Fibroblast of lung (primary cell): ENCODE results near the gene LRRC55. TPM values are rescaled to one million over a fixed set of nuclear protein-coding genes. Genes with fewer than 3 reads are reported as not detected.
"Not testable (repeated sequence)": the region's sequence is repeated elsewhere in the genome, so short reads cannot be mapped to it uniquely, and the experiment has no call there.

Experiments used
- DNase-seq, 2 donors: peaks; one replicate each; pipeline versions ENCODE4 v3.0.0 to v3.0.0-alpha.2; 2010; ENCODE audit warnings: low read depth in 2 of 2
- H2AFZ ChIP-seq: 2 replicates; pipeline ENCODE4 v1.5.1; 2012; ENCODE audit warnings: low read length, control low read depth, inconsistent platforms
- H3K27ac ChIP-seq: 2 replicates; pipeline ENCODE4 v1.5.1; 2011; ENCODE audit warnings: low read length, control low read depth; ENCODE audit not compliant: insufficient read depth
- H3K27me3 ChIP-seq: 2 replicates; pipeline ENCODE4 v1.5.1; 2011; ENCODE audit warnings: mild to moderate bottlenecking, low read length; ENCODE audit not compliant: control insufficient read depth, insufficient read depth
- H3K36me3 ChIP-seq: 2 replicates; pipeline ENCODE4 v1.5.1; 2011; ENCODE audit warnings: low read length; ENCODE audit not compliant: control insufficient read depth, insufficient read depth
- H3K4me1 ChIP-seq: 2 replicates; pipeline ENCODE4 v1.5.1; 2011; ENCODE audit warnings: low read length; ENCODE audit not compliant: control insufficient read depth, insufficient read depth; ENCODE audit errors: extremely low read depth
- H3K4me2 ChIP-seq: 2 replicates; pipeline ENCODE4 v1.5.1; 2011; ENCODE audit warnings: low read length, control low read depth; ENCODE audit not compliant: insufficient read depth; ENCODE audit errors: extremely low read depth
- H3K4me3 ChIP-seq, 4 experiments: fragments of 200-600 bp in 1 of 4; sonication (generic) in 1 of 4; replicated peaks in 1 of 4; 2 replicates each; pipeline ENCODE4 v1.5.1; 2011 to 2016; ENCODE audit warnings: low read length in 4 of 4, low read depth in 3 of 4, mild to moderate bottlenecking in 3 of 4, control low read depth in 2 of 4, inconsistent platforms in 1 of 4, mixed read lengths in 1 of 4; ENCODE audit not compliant: insufficient read depth in 1 of 4; ENCODE audit errors: control extremely low read depth in 1 of 4
- H3K79me2 ChIP-seq: 2 replicates; pipeline ENCODE4 v1.5.1; 2012; ENCODE audit warnings: mild to moderate bottlenecking, low read length, inconsistent platforms; ENCODE audit not compliant: control insufficient read depth, insufficient read depth
- H3K9ac ChIP-seq: 2 replicates; pipeline ENCODE4 v1.5.1; 2011; ENCODE audit warnings: mild to moderate bottlenecking, low read length, control low read depth; ENCODE audit not compliant: insufficient read depth
- H3K9me3 ChIP-seq: 2 replicates; pipeline ENCODE4 v1.5.1; 2012; ENCODE audit warnings: low read depth, low read length; ENCODE audit not compliant: control insufficient read depth, insufficient read depth
- H4K20me1 ChIP-seq: 2 replicates; pipeline ENCODE4 v1.5.1; 2011; ENCODE audit warnings: low read length; ENCODE audit not compliant: control insufficient read depth, insufficient read depth; ENCODE audit errors: extremely low read depth
- EZH2 ChIP-seq: IDR thresholded peaks from 2 replicates; pipeline ENCODE4 v1.5.1; 2012; ENCODE audit warnings: low read length, control low read depth, mild to moderate bottlenecking; ENCODE audit errors: missing control alignments
- polyA plus RNA-seq, 2 donors: library from polyadenylated mRNA; depleted of rRNA in 1 of 2; stranded (reverse) in 1 of 2; unstranded in 1 of 2; fragments of >200 nt; gene quantifications; 2 replicates each; pipeline ENCODE4 v1.2.1, GENCODE V29; 2011 to 2012; ENCODE audit warnings: missing spikeins in 1 of 2
- total RNA-seq: library from RNA; depleted of rRNA; stranded (reverse); fragments of >200 nt; gene quantifications from 2 replicates; pipeline ENCODE4 v1.2.1, GENCODE V29; 2014
- TF ChIP-seq, protein P1 (sequence below), 2 donors: IDR thresholded peaks in 1 of 2; conservative IDR thresholded peaks in 1 of 2; 1 replicate in 1 of 2; 2 replicates in 1 of 2; pipeline ENCODE4 v1.5.1; 2011 to 2012; ENCODE audit warnings: low read length in 2 of 2, control low read depth in 1 of 2, inconsistent platforms in 1 of 2, low read depth in 1 of 2, mild to moderate bottlenecking in 1 of 2

LRRC55 gene
- total and polyA plus RNA-seq, 2 donors (not counting 1 experiment from before 2014, with no cell fraction given) = not detected

DNA sequence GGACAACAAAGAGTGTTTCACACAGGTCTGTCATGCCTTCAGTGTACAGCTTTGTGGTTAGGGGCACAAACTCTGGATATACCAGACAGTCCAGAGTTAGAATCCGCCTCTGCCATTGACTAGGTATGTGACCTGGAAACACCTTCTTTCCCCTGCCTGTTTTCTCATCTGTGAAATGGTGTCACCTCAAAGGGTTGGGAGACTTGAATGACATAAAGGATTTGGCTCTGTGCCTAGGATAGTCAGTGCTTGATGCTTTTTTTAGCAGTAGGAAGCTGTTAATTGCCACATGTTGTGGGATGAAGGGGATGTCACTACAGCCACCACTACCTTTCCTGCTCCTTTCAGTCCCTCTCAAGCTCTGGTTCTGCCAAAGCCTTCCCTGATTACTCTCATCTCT lies 17.4 kb upstream of the LRRC55 start:
- no peaks in the 10 kb centered on the region for H3K4me1 ChIP-seq
- H3K36me3 ChIP-seq = no peaks in the 10 kb centered on the region
- H3K9ac ChIP-seq = no peak overlapping the region
- no peaks in the 10 kb centered on the region for H3K9me3 ChIP-seq
- no peak overlapping the region for H3K4me3 ChIP-seq
- no peak for TF ChIP-seq EZH2
- TF ChIP-seq, protein P1, sequence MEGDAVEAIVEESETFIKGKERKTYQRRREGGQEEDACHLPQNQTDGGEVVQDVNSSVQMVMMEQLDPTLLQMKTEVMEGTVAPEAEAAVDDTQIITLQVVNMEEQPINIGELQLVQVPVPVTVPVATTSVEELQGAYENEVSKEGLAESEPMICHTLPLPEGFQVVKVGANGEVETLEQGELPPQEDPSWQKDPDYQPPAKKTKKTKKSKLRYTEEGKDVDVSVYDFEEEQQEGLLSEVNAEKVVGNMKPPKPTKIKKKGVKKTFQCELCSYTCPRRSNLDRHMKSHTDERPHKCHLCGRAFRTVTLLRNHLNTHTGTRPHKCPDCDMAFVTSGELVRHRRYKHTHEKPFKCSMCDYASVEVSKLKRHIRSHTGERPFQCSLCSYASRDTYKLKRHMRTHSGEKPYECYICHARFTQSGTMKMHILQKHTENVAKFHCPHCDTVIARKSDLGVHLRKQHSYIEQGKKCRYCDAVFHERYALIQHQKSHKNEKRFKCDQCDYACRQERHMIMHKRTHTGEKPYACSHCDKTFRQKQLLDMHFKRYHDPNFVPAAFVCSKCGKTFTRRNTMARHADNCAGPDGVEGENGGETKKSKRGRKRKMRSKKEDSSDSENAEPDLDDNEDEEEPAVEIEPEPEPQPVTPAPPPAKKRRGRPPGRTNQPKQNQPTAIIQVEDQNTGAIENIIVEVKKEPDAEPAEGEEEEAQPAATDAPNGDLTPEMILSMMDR (conservative IDR thresholded peaks at IDR 0.05 in 1 of 2, IDR thresholded peaks at IDR 0.05 in 1 of 2; ENCODE audit: low read depth in 1 of 2, low read length in 2 of 2) = no peak
- no peak overlapping the region for H2AFZ ChIP-seq
- H4K20me1 ChIP-seq = no peaks in the 10 kb centered on the region
- no peaks in the 10 kb centered on the region for H3K27me3 ChIP-seq
- no peaks in the 10 kb centered on the region for H3K79me2 ChIP-seq
- no peak overlapping the region for H3K4me2 ChIP-seq
- no peak overlapping the region for H3K27ac ChIP-seq
- no peak for DNase-seq

DNA sequence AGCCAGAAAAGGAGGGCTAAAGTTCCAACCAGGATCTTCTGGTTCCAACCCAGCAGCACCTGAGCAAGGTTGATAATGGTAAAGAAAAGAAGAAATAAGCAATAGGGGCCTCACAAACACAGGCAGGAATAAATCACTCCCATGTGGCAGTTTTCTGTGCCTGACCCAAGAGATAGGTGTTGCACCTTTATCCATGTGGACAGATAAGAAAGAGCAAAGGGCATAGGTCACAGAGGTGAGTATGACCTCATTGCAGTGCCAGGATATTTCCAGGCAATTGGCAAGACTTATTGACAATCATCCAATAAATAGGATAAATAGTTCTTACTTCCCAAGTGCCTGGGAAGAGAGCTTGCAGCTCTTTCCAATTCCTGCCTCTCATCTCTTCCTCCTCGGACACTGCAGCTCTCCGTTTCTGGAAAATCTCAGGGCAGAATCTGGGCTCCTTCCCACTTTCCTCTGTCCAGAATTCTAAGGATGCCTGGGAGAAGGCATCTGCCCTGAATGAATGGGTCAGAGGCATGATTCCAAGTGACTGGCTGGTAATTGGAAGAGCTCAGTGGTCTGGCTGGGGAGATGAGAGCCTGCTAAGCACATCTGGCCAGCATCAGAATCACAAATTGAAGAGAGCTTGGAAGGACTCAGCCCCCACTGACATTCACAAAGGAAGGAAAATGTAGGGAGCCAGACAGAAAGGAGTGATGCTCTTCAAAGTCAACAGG lies 14.5 kb upstream of the LRRC55 start:
- no peak overlapping the region for H3K9ac ChIP-seq
- no peaks in the 10 kb centered on the region for H4K20me1 ChIP-seq
- no peak overlapping the region for H3K4me2 ChIP-seq
- no peaks in the 10 kb centered on the region for H3K27me3 ChIP-seq
- DNase-seq = no peak
- H3K27ac ChIP-seq = no peak overlapping the region
- H3K4me3 ChIP-seq = no peak overlapping the region
- H3K9me3 ChIP-seq = no peaks in the 10 kb centered on the region
- H3K79me2 ChIP-seq = no peaks in the 10 kb centered on the region
- H3K4me1 ChIP-seq = no peaks in the 10 kb centered on the region
- H3K36me3 ChIP-seq = no peaks in the 10 kb centered on the region
- TF ChIP-seq, protein P1 (conservative IDR thresholded peaks at IDR 0.05 in 1 of 2, IDR thresholded peaks at IDR 0.05 in 1 of 2; ENCODE audit: low read depth in 1 of 2, low read length in 2 of 2) = no peak
- TF ChIP-seq EZH2 = no peak
- H2AFZ ChIP-seq = no peak overlapping the region

DNA sequence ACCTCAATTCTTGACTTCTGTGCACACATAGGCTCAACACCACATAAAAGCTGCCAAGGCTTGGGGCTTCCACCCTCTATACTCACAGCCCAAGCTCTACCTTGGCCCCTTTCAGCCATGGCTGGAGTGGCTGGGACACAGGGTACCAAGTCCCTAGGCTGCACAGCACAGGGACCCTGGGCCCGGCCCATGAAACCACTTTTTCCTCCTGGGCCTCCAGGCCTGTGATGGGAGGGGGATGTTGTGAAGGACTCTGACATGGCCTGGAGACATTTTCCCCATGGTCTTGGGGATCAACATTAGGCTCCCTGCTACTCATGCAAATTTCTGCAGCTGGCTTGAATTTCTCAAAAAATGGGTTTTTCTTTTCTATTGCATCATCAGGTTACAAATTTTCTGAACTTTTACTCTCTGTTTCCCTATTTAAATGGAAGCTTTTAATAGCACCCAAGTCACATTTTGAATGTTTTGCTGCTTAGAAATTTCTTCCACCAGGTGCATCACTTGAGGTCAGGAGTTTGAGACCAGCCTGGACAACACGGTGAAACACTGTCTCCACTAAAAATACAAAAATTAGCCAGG lies 11.9 kb upstream of the LRRC55 start:
- not testable (repeated sequence) for H3K9ac ChIP-seq, H3K27ac ChIP-seq, DNase-seq, H3K79me2 ChIP-seq, H3K4me2 ChIP-seq, H3K36me3 ChIP-seq, H3K4me1 ChIP-seq, H2AFZ ChIP-seq, H4K20me1 ChIP-seq, H3K4me3 ChIP-seq, H3K27me3 ChIP-seq, H3K9me3 ChIP-seq
